Fibroblast of the aortic adventitia (primary cell): ENCODE data around the gene DEDD. TPM values are rescaled to one million over a fixed set of nuclear protein-coding genes. Genes with fewer than 3 reads are reported as not detected.

Experiments
- DNase-seq: peaks from one replicate; pipeline ENCODE4 v3.0.0-alpha.2; 2010; ENCODE audit warnings: low read depth
- H3K4me3 ChIP-seq: 2 replicates; pipeline ENCODE4 v1.5.1; 2011; ENCODE audit warnings: low read depth, mild to moderate bottlenecking, control low read depth, low read length, moderate library complexity
- CTCF ChIP-seq: IDR thresholded peaks from 2 replicates; pipeline ENCODE4 v1.5.1; 2011; ENCODE audit warnings: mild to moderate bottlenecking, low read length, control low read depth, inconsistent platforms; ENCODE audit not compliant: insufficient read depth
- total RNA-seq: library from RNA; depleted of rRNA; stranded (reverse); fragments of >200 nt; gene quantifications from 2 replicates; pipeline ENCODE4 v1.2.3, GENCODE V29; 2012; ENCODE audit warnings: low replicate concordance

Gene DEDD
- total RNA-seq, 1 donor = 25.8 TPM

GRCh38 chr1:161111527-161111926 lies 20.9 kb downstream of the DEDD start:
- DNase-seq = no peak
- no peak overlapping the region for H3K4me3 ChIP-seq
- TF ChIP-seq CTCF = no peak

GRCh38 chr1:161111117-161111516 lies 21.4 kb downstream of the DEDD start:
- DNase-seq = no peak
- TF ChIP-seq CTCF = no peak

GRCh38 chr1:161106431-161106830 lies 26.0 kb downstream of the DEDD start:
- H3K4me3 ChIP-seq = no peak overlapping the region
- no peak for DNase-seq
- TF ChIP-seq CTCF = no peak

More at GRCh38 chr1:161111117-161111516, 21.4 kb downstream of the DEDD start:
- H3K4me3 ChIP-seq = no peak overlapping the region

- no peak overlapping the region for H3K4me3 ChIP-seq
- DNase-seq = no peak
- TF ChIP-seq CTCF = no peak
Measured at GRCh38 chr1:161100556-161100955, 31.9 kb downstream of the DEDD start.

GRCh38 chr1:161099090-161099802 lies 33.2 kb downstream of the DEDD start:
- H3K4me3 ChIP-seq = no peak overlapping the region
- no peak for DNase-seq
- TF ChIP-seq CTCF = no peak

- peak within 1 kb of the TSS; percentile 69 for H3K4me3 ChIP-seq
- peak; percentile 32 for TF ChIP-seq CTCF
- DNase-seq = peak; percentile 59
Measured at GRCh38 chr1:161098210-161099068, 34.0 kb downstream of the DEDD start, which contains the start of gene KLHDC9. Gene KLHDC9 (plus strand): TSS chr1:161098361. CDS start chr1:161098536, 175 bp downstream.
